NAMALWA (cell line): ENCODE results near the gene AGTPBP1.
"Not testable (repeated sequence)": the region's sequence is repeated elsewhere in the genome, so short reads cannot be mapped to it uniquely, and the experiment has no call there.

Source experiments
- DNase-seq: peaks from one replicate; pipeline ENCODE4 v3.0.0-alpha.2; 2015; ENCODE audit warnings: low spot score

Gene AGTPBP1

GRCh38 chr9:85631809-85632208 lies 109.9 kb downstream of the AGTPBP1 start:
- no peak for DNase-seq

- no peak for DNase-seq
Measured at GRCh38 chr9:85630676-85631075, 111.1 kb downstream of the AGTPBP1 start.

- no peak for DNase-seq
Measured at GRCh38 chr9:85617141-85617670, 124.5 kb downstream of the AGTPBP1 start.

GRCh38 chr9:85615792-85616191 lies 126.0 kb downstream of the AGTPBP1 start:
- no peak for DNase-seq

- peak; percentile 83 for DNase-seq
Measured at GRCh38 chr9:85610074-85610860, 131.5 kb downstream of the AGTPBP1 start.

- no peak for DNase-seq
Measured at GRCh38 chr9:85605905-85606304, 135.8 kb downstream of the AGTPBP1 start.

GRCh38 chr9:85603936-85604335 lies 137.8 kb downstream of the AGTPBP1 start:
- DNase-seq, result no peak

GRCh38 chr9:85602742-85603141 lies 139.0 kb downstream of the AGTPBP1 start:
- no peak for DNase-seq

GRCh38 chr9:85600675-85601263 lies 141.0 kb downstream of the AGTPBP1 start:
- DNase-seq, result no peak

GRCh38 chr9:85599540-85600105 lies 142.1 kb downstream of the AGTPBP1 start:
- DNase-seq, result no peak

GRCh38 chr9:85594316-85594715 lies 147.4 kb downstream of the AGTPBP1 start:
- no peak for DNase-seq

- no peak for DNase-seq
Measured at GRCh38 chr9:85586684-85587083, 155.1 kb downstream of the AGTPBP1 start.

- no peak for DNase-seq
Measured at GRCh38 chr9:85577353-85577952, 164.3 kb downstream of the AGTPBP1 start.

GRCh38 chr9:85575868-85576267 lies 165.9 kb downstream of the AGTPBP1 start:
- no peak for DNase-seq

GRCh38 chr9:85573546-85573945 lies 168.2 kb downstream of the AGTPBP1 start:
- DNase-seq, result not testable (repeated sequence)

- DNase-seq, result not testable (repeated sequence)
Measured at GRCh38 chr9:85572917-85573316, 168.8 kb downstream of the AGTPBP1 start.

- no peak for DNase-seq
Measured at GRCh38 chr9:85569988-85570387, 171.8 kb downstream of the AGTPBP1 start.

- no peak for DNase-seq
Measured at GRCh38 chr9:85559526-85559925, 182.2 kb downstream of the AGTPBP1 start.

GRCh38 chr9:85554349-85554748 lies 187.4 kb downstream of the AGTPBP1 start:
- no peak for DNase-seq

GRCh38 chr9:85553475-85553874 lies 188.3 kb downstream of the AGTPBP1 start:
- DNase-seq, result no peak

GRCh38 chr9:85547599-85547998 lies 194.2 kb downstream of the AGTPBP1 start:
- DNase-seq, result no peak

GRCh38 chr9:85543196-85543595 lies 198.6 kb downstream of the AGTPBP1 start:
- DNase-seq, result no peak

GRCh38 chr9:85541876-85542275 lies 199.9 kb downstream of the AGTPBP1 start:
- DNase-seq, result no peak
